Stimulated activated CD4-positive, alpha-beta T cell treated with anti-CD3 and anti-CD28 coated beads, Interleukin-1b, Interleukin-23, amount 100 ng/mL, for 4 hours (primary cell): ENCODE measurements around the gene COMTD1.
"Not testable (repeated sequence)": the region's sequence is repeated elsewhere in the genome, so short reads cannot be mapped to it uniquely, and the experiment has no call there.

Experiments used
- DNase-seq, 2 donors: peaks; one replicate each; pipeline ENCODE4 v3.0.0-alpha.2; 2020; ENCODE audit warnings: low read depth in 2 of 2

The COMTD1 gene

GRCh38 chr10:75195035-75195763, 40.6 kb downstream of the COMTD1 start:
- DNase-seq, result no peak

GRCh38 chr10:75194625-75195024, 41.1 kb downstream of the COMTD1 start:
- DNase-seq, result not testable (repeated sequence)

GRCh38 chr10:75191821-75192568, 43.8 kb downstream of the COMTD1 start:
- no peak for DNase-seq

GRCh38 chr10:75189266-75190096, 46.3 kb downstream of the COMTD1 start:
- no peak for DNase-seq

- DNase-seq, result not testable (repeated sequence)
These were observed 47.2 kb downstream of the COMTD1 start for GRCh38 chr10:75188522-75188921.

- peak; percentile 24 to 56 for DNase-seq
These were observed 47.8 kb downstream of the COMTD1 start for GRCh38 chr10:75187961-75188426.

- no peak for DNase-seq
These were observed 49.4 kb downstream of the COMTD1 start for GRCh38 chr10:75186310-75186709.
